HEK293 (cell line): ENCODE measurements around the gene CENPH.

Experiments used
- HOXA7 ChIP-seq: sonication (generic); formaldehyde crosslinking; IDR thresholded peaks from 2 replicates; pipeline ENCODE4 v1.8.1; 2022; ENCODE audit warnings: missing genetic modification reagents, borderline replicate concordance
- IKZF3 ChIP-seq: fragments of 450-650 bp; IDR thresholded peaks from 2 replicates; pipeline ENCODE4 v1.5.0; 2018; ENCODE audit warnings: missing biosample characterization, mild to moderate bottlenecking, missing genetic modification characterization, moderate library complexity
- KLF9 ChIP-seq: fragments of 450-650 bp; formaldehyde crosslinking; IDR thresholded peaks from 2 replicates; pipeline ENCODE4 v1.5.1; 2016; ENCODE audit warnings: missing biosample characterization, missing genetic modification characterization, low read depth
- PRDM1 ChIP-seq: fragments of 450-650 bp; formaldehyde crosslinking; IDR thresholded peaks from 2 replicates; pipeline ENCODE4; 2016; ENCODE audit warnings: missing biosample characterization, missing genetic modification characterization
- PRDM4 ChIP-seq: fragments of 450-650 bp; formaldehyde crosslinking; IDR thresholded peaks from 2 replicates; pipeline ENCODE4 v1.5.1; 2017; ENCODE audit warnings: missing biosample characterization, missing genetic modification characterization
- SCRT2 ChIP-seq: fragments of 450-650 bp; formaldehyde crosslinking; IDR thresholded peaks from 2 replicates; pipeline ENCODE4 v1.5.1; 2016; ENCODE audit warnings: missing biosample characterization, missing genetic modification characterization
- ZBTB48 ChIP-seq: fragments of 450-650 bp; formaldehyde crosslinking; IDR thresholded peaks from 2 replicates; pipeline ENCODE4 v1.5.1; 2016; ENCODE audit warnings: missing biosample characterization, missing genetic modification characterization
- ZBTB49 ChIP-seq: fragments of 450-650 bp; formaldehyde crosslinking; IDR thresholded peaks from 2 replicates; pipeline ENCODE4 v1.5.1; 2016; ENCODE audit warnings: missing biosample characterization, missing genetic modification characterization, low read depth
- ZEB2 ChIP-seq: fragments of 450-650 bp; formaldehyde crosslinking; IDR thresholded peaks from 2 replicates; pipeline ENCODE4 v1.5.1; 2016; ENCODE audit warnings: missing biosample characterization, missing genetic modification characterization
- ZNF138 ChIP-seq: fragments of 450-650 bp; formaldehyde crosslinking; IDR thresholded peaks from 2 replicates; pipeline ENCODE4 v1.5.1; 2016; ENCODE audit warnings: missing biosample characterization, missing genetic modification characterization, borderline replicate concordance
- ZNF2 ChIP-seq: fragments of 450-650 bp; formaldehyde crosslinking; IDR thresholded peaks from 2 replicates; pipeline ENCODE4 v1.5.1; 2016; ENCODE audit warnings: missing biosample characterization, missing genetic modification characterization
- ZNF221 ChIP-seq: fragments of 450-650 bp; formaldehyde crosslinking; IDR thresholded peaks from 2 replicates; pipeline ENCODE4 v1.5.1; 2017; ENCODE audit warnings: missing biosample characterization, missing genetic modification characterization, borderline replicate concordance
- ZNF292 ChIP-seq: fragments of 450-650 bp; formaldehyde crosslinking; IDR thresholded peaks from 2 replicates; pipeline ENCODE4 v1.5.1; 2016; ENCODE audit warnings: low read depth, missing biosample characterization, missing genetic modification characterization, borderline replicate concordance
- ZNF324 ChIP-seq: fragments of 450-650 bp; formaldehyde crosslinking; IDR thresholded peaks from 2 replicates; pipeline ENCODE4 v1.5.1; 2016; ENCODE audit warnings: missing biosample characterization, missing genetic modification characterization
- ZNF362 ChIP-seq: fragments of 450-650 bp; formaldehyde crosslinking; IDR thresholded peaks from 2 replicates; pipeline ENCODE4 v1.5.1; 2016; ENCODE audit warnings: missing biosample characterization, missing genetic modification characterization
- ZNF514 ChIP-seq: fragments of 450-650 bp; formaldehyde crosslinking; IDR thresholded peaks from 2 replicates; pipeline ENCODE4 v1.5.1; 2016; ENCODE audit warnings: missing biosample characterization, missing genetic modification characterization
- ZNF76 ChIP-seq: fragments of 450-650 bp; formaldehyde crosslinking; IDR thresholded peaks from 2 replicates; pipeline ENCODE4; 2016; ENCODE audit warnings: low read depth, missing biosample characterization, missing genetic modification characterization, borderline replicate concordance
- ZNF768 ChIP-seq: fragments of 450-650 bp; formaldehyde crosslinking; IDR thresholded peaks from 2 replicates; pipeline ENCODE4 v1.5.1; 2018; ENCODE audit warnings: missing biosample characterization, mild to moderate bottlenecking, missing genetic modification characterization
- ZNF777 ChIP-seq: fragments of 450-650 bp; formaldehyde crosslinking; IDR thresholded peaks from 2 replicates; pipeline ENCODE4 v1.5.1; 2017; ENCODE audit warnings: missing biosample characterization, missing genetic modification characterization, borderline replicate concordance
- ZNF830 ChIP-seq: fragments of 450-650 bp; IDR thresholded peaks from 2 replicates; pipeline ENCODE4 v1.5.0; 2018; ENCODE audit warnings: missing biosample characterization, missing genetic modification characterization, low read depth, mild to moderate bottlenecking, moderate library complexity
- ZSCAN16 ChIP-seq: fragments of 450-650 bp; formaldehyde crosslinking; IDR thresholded peaks from 2 replicates; pipeline ENCODE4 v1.5.1; 2016; ENCODE audit warnings: missing biosample characterization, missing genetic modification characterization
- ZSCAN30 ChIP-seq: fragments of 450-650 bp; IDR thresholded peaks from 2 replicates; pipeline ENCODE4 v1.5.1; 2018; ENCODE audit warnings: missing biosample characterization, mild to moderate bottlenecking, missing genetic modification characterization, moderate library complexity
- ZXDB ChIP-seq: fragments of 450-650 bp; formaldehyde crosslinking; IDR thresholded peaks from 2 replicates; pipeline ENCODE4 v1.5.1; 2016; ENCODE audit warnings: missing biosample characterization, missing genetic modification characterization
- TF ChIP-seq, protein P1 (sequence below): fragments of 450-650 bp; formaldehyde crosslinking; IDR thresholded peaks from 2 replicates; pipeline ENCODE4 v1.5.1; 2016; ENCODE audit warnings: missing biosample characterization, missing genetic modification characterization, borderline replicate concordance
- TF ChIP-seq, protein P2 (sequence below): fragments of 450-650 bp; formaldehyde crosslinking; optimal IDR thresholded peaks from 2 replicates; pipeline ENCODE3; 2016; ENCODE audit warnings: missing biosample characterization, mild to moderate bottlenecking, missing genetic modification characterization
- TF ChIP-seq, protein P3 (sequence below): fragments of 450-650 bp; formaldehyde crosslinking; IDR thresholded peaks from 2 replicates; pipeline ENCODE4 v1.5.1; 2017; ENCODE audit warnings: missing biosample characterization, mild to moderate bottlenecking, missing genetic modification characterization, moderate library complexity

CENPH gene

DNA sequence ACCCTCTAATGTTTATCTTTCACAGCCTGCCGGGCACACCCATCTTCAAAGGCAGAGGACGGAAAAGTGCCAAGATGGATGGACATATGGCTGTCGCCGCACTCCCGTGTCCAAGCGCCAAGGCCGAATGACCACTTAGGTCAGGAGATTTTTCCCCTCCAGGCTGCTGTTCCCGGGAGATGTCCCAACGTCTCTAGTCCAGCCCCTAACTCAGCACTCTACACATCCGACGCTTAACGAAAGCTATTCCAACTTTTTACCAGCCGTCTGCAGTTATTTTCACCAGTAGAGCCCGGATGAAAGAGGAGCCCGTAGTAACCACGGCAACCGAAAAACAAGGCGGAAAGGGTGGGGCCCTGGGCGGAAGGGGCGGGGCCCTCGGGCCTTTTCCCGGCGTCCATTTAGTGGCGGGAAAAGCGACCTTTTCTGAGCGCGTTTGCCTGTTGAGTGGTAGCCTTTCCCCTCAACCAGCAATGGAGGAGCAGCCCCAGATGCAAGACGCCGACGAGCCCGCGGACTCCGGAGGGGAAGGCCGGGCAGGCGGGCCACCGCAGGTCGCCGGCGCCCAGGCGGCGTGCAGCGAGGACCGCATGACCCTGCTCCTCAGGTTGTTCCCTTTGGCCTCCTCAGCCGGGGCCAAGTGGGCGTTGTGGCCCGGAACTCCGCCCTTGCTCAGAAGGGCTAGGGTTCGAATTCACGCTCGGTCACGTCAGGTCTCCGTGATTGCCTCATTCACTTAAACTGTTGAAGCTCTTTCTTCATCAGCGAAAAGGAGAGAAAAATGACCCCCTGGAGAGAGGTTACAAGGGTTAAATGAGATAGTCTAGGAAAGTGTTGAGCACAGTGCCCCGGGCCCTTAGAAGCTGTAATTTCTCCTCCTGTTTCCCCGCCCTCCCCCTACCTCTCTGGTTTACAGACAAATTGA is at the start of gene CENPH (continued):
- TF ChIP-seq ZBTB48 (tag by site-specific recombination) (peak; percentile 91), ZSCAN30 (tag by site-specific recombination) (peak; percentile 55; the same call in 1 of the 2 replicates), ZNF514 (tag by site-specific recombination) (no peak), ZNF362 (no peak), ZNF324 (tag by site-specific recombination) (peak; percentile 21; the same call in 1 of the 2 replicates), ZNF221 (tag by site-specific recombination) (no peak), ZBTB49 (no peak), IKZF3 (peak; percentile 46; the same call in 1 of the 2 replicates), ZNF830 (no peak), ZNF2 (peak; percentile 41; the same call in 1 of the 2 replicates), ZNF292 (tag by site-specific recombination) (no peak), SCRT2 (tag by site-specific recombination) (peak; percentile 100), KLF9 (tag by site-specific recombination) (peak; percentile 81), ZNF777 (tag by site-specific recombination) (no peak), ZEB2 (tag by site-specific recombination) (peak; percentile 59), PRDM4 (tag by site-specific recombination) (no peak), ZSCAN16 (tag by site-specific recombination) (0 out of 2 replicates have a peak, but pooled peaks have one; percentile 36), ZNF138 (tag by site-specific recombination) (no peak), HOXA7 (CRISPR knock-in tag) (no peak), ZNF76 (peak; percentile 88), PRDM1 (tag by site-specific recombination) (peak; percentile 87), ZXDB (peak; percentile 89), ZNF768 (tag by site-specific recombination) (no peak)
- TF ChIP-seq, protein P1, sequence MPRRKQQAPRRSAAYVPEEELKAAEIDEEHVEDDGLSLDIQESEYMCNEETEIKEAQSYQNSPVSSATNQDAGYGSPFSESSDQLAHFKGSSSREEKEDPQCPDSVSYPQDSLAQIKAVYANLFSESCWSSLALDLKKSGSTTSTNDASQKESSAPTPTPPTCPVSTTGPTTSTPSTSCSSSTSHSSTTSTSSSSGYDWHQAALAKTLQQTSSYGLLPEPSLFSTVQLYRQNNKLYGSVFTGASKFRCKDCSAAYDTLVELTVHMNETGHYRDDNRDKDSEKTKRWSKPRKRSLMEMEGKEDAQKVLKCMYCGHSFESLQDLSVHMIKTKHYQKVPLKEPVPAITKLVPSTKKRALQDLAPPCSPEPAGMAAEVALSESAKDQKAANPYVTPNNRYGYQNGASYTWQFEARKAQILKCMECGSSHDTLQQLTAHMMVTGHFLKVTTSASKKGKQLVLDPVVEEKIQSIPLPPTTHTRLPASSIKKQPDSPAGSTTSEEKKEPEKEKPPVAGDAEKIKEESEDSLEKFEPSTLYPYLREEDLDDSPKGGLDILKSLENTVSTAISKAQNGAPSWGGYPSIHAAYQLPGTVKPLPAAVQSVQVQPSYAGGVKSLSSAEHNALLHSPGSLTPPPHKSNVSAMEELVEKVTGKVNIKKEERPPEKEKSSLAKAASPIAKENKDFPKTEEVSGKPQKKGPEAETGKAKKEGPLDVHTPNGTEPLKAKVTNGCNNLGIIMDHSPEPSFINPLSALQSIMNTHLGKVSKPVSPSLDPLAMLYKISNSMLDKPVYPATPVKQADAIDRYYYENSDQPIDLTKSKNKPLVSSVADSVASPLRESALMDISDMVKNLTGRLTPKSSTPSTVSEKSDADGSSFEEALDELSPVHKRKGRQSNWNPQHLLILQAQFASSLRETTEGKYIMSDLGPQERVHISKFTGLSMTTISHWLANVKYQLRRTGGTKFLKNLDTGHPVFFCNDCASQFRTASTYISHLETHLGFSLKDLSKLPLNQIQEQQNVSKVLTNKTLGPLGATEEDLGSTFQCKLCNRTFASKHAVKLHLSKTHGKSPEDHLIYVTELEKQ (tag by site-specific recombination): no peak
- TF ChIP-seq, protein P2, sequence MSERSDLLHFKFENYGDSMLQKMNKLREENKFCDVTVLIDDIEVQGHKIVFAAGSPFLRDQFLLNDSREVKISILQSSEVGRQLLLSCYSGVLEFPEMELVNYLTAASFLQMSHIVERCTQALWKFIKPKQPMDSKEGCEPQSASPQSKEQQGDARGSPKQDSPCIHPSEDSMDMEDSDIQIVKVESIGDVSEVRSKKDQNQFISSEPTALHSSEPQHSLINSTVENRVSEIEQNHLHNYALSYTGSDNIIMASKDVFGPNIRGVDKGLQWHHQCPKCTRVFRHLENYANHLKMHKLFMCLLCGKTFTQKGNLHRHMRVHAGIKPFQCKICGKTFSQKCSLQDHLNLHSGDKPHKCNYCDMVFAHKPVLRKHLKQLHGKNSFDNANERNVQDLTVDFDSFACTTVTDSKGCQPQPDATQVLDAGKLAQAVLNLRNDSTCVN (tag by site-specific recombination): peak; percentile 60
- TF ChIP-seq, protein P3, sequence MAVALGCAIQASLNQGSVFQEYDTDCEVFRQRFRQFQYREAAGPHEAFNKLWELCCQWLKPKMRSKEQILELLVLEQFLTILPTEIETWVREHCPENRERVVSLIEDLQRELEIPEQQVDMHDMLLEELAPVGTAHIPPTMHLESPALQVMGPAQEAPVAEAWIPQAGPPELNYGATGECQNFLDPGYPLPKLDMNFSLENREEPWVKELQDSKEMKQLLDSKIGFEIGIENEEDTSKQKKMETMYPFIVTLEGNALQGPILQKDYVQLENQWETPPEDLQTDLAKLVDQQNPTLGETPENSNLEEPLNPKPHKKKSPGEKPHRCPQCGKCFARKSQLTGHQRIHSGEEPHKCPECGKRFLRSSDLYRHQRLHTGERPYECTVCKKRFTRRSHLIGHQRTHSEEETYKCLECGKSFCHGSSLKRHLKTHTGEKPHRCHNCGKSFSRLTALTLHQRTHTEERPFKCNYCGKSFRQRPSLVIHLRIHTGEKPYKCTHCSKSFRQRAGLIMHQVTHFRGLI (tag by site-specific recombination): 0 out of 2 replicates have a peak, but pooled peaks have one; percentile 21
